ENCODE measurements around the gene CCR7.

CCR7 gene

GRCh38 chr17:40564883-40565768 is at the start of gene CCR7:
CCR7 (minus strand) TSS chr17:40565472; CDS start chr17:40565409, 63 bp downstream.
- no peak for DNase-seq (ENCODE audit: low read depth)

- no peak for DNase-seq (ENCODE audit: low read depth)
These were observed 49.3 kb upstream of the CCR7 start for GRCh38 chr17:40614431-40615067.

DNA sequence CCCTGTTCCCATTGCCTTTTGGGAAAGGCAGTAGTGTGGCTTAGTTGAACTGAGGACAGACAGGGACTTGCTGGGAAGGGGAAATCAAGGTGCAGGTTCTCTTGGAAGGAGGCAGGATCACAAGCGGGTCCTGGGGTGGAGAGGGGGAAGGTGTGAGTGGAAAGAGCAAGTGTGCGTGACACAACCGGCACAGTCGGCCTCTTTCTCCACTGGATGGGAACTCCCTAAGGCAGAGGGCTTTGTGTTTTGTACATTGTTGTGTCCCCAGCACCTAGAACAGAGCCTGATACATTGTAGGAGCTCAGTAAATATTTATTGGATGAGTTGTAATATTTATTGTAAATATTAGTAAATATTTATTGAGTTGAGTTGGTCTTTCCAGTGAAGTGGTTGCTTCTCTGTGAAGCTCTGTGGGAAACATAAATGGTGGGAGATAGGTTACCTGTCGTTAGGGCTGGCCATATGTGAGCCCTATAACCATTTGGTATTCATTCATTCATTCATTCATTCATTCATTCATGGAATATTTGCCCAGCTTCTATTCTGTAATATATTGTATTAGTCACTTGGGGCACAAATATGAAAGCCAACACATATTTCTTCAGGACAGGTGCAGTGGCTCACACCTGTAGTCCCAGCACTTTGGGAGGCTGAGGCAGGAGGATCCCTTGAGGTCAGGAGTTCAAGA is 48.3 kb upstream of the CCR7 start:
- no peak for DNase-seq (ENCODE audit: low read depth)

GRCh38 chr17:40612599-40613244 is 47.5 kb upstream of the CCR7 start:
- no peak for DNase-seq (ENCODE audit: low read depth)

- DNase-seq (ENCODE audit: low read depth) = no peak
These were observed 46.7 kb upstream of the CCR7 start for GRCh38 chr17:40611840-40612474.

GRCh38 chr17:40610359-40610758 is 45.1 kb upstream of the CCR7 start:
- no peak for DNase-seq (ENCODE audit: low read depth)

- no peak for DNase-seq (ENCODE audit: low read depth)
These were observed 42.8 kb upstream of the CCR7 start for GRCh38 chr17:40608061-40608581.

DNA sequence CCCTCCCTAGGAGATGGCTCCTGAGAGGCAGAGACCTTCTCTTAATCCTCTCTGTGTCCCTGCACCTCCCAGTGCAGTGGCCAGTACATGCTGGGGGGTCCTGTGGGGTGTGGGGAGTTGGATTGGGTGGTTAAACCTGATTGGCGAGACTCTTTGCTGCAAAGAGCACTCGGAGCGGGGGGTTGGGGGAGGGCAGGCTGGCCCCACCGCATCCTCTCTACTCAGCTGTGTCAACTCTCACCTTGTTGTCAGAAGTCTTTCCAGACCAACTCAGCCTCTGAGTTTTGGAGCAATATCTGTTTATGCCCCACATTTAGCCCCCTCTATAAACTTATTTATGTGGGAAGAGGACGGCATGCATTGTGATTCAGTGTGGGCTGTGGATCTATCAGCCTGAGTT is 42.4 kb upstream of the CCR7 start:
- no peak for DNase-seq (ENCODE audit: low read depth)

GRCh38 chr17:40606548-40607353 is 41.5 kb upstream of the CCR7 start:
- DNase-seq (ENCODE audit: low read depth) = no peak

DNA sequence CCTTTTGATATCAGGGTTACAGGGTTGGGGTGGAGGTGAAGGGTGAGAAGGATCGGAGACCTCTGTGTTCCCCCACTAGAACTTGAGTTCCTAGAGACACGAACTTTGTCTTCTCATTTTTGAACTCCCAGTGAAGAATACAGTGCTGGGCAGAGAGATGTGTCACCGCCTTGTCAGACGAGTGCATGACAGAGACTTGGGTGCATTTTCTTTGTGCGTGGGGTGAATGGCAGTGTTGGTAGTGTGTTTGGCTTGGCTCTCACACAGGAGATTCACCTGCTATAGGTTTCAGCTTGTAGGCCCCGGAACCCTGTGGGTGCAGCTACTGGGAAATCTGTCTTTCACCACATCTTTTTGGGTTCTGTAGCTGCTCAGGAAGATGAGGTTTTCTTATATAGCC is 40.0 kb upstream of the CCR7 start:
- DNase-seq (ENCODE audit: low read depth) = no peak

DNA sequence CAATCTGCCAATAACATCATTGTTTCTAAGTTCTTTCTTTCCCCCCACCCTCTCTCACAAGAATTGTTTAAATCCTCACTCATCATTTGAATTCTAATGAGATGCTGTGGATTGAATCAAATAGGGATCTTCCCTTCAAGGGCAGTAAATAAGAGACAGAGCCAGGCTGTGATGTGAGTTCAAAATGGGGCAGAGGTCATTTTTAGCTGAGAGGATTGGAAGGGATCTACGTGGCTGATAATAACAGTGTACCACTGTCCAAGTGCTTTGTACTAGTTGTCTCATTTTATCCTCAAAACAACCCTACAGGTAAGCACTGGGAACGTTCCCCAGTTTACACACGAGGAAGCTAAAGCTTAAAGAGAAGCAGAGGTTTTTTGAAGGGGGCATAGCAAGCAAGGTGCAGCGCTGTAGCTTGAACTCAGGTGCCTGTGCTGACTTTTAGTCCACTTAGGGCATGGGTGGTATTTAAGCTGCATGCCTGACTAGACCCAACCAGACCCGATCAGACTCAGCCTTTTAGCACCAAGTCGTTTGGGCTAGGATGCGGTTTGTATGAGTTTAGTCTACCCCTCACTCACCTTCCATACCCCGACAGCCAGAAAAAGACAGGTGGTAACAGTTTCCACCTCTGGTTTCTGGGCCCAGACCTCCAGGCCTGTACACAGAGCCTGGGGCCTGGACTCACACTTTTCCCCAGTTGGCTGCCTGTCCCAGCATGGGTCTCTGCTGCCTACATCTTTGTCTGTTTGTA is 39.2 kb upstream of the CCR7 start:
- DNase-seq (ENCODE audit: low read depth) = no peak

DNA sequence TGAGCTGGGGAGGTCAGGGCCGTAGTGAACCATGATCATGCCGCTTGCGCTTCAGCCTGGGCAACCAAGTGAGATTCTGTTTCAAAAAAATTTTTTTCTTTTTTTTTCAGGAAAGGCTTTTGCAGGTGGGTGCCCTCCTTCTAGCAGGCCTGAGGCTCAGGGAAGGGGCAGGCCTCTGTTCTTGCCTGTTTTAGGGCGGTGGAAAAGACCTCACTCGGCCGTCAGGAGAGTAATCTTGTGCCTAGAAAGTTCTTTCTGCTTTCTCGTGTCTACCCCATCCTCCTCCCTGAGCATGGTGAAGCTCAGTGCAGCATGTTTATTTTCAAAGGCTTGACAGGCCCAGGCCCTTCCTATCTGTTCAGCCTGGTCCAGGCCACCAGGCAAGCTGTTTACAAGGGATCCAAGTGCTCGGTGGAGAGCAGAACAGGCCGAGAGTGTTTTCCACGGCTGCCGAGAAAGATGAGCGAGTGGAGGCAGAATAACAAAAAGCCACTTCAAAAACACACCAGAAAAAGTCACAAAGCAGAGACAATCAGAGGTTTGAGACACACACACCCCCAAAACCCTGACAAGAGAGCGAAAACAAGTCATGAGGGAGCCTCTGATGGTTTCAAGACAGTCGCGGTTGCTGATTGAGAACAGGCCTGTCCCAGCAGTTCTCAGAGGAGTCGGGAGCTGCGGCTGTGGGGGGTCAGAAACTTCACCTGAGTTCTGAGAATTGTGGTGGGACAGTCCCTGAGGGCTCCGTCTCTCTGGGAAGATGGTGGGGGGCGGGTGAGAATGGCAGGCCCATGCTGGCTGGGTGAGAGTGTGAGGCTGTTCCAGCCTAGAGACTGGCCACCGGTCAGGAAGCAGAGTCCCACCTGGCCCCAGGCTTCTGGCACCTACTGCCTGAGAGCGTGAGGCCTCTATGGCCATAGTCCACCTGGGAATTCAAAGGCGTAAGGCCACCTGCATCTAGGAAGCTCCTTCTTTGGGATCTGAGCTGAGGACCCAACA is 37.5 kb upstream of the CCR7 start:
- no peak for DNase-seq (ENCODE audit: low read depth)

DNA sequence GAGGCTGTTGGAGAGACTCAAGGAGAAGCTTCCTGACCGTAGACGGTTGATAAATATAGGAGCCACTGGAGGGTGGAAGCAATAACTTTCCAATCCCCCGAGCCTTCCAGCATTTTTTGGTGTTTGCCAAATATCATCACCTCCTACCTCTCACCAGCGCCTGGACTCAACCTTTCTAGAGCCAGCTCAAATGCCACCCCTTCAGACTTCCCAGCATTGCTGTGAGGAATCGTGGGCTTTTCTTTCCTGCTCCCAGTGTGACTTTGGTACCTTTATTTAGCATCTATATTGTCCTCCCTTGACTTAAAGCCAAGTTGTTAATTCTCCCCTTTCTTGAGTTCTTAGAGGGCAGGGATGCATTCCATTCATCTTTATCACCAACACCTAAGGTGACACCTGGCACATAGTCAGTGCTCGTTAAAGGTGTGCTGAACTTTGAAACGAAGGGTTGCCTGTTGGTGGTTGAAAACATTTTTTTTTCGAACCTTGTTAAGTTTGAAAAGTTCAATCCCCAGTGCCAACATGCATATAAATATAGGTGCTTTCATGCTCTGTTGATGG is 35.3 kb upstream of the CCR7 start:
- no peak for DNase-seq (ENCODE audit: low read depth)

GRCh38 chr17:40599468-40599763 is 34.1 kb upstream of the CCR7 start:
- no peak for DNase-seq (ENCODE audit: low read depth)

DNA sequence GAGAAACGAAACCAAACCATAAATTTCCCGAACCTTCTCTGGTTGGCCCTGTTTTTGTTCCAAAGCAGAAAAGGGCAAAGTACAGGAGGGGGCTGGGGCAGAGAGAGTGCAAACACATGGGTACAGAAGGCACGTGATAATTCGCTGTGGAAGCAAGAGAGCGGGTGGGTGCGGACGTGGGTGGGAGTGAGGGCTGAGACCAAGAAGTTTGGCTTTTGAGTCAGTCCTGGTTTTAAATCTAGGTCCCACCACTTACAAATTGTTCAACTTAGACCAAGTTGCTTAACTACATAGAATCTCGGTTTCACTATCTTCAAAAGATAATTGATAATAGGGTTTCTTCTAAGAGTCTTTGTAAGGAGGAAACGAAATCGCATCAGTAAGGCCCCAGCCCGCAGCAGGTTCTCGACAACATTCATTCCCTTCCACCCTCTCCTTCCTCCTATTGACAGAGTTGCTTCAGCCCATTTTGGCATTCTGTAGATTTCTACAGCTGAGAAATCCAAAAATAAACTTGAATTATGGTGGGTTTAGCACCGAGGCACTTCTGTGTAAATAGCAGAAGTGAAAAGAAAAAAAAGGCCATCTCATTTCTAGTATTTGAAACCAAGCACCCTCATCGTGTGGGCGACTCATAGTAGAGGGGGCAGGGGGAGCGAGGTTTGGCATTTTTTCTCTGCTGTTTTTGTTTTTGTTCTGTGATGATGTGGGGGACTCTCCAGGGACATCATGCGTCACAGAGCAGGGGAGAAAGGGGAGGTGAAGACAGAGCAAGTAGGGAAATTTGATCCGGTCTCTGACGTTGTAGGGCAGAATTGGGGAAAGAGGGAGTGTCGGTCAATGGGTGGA is 33.6 kb upstream of the CCR7 start:
- no peak for DNase-seq (ENCODE audit: low read depth)

GRCh38 chr17:40598301-40598618 is 33.0 kb upstream of the CCR7 start:
- DNase-seq (ENCODE audit: low read depth) = no peak

GRCh38 chr17:40597556-40598300 is 32.5 kb upstream of the CCR7 start:
- DNase-seq (ENCODE audit: low read depth) = no peak

All from CMK (cell line).